ENCODE results near the gene JPH2. TPM values are rescaled to one million over a fixed set of nuclear protein-coding genes. Genes with fewer than 3 reads are reported as not detected.

Gene JPH2
- total RNA-seq, 1 experiment from 2014 or later: 39.3 TPM

DNA sequence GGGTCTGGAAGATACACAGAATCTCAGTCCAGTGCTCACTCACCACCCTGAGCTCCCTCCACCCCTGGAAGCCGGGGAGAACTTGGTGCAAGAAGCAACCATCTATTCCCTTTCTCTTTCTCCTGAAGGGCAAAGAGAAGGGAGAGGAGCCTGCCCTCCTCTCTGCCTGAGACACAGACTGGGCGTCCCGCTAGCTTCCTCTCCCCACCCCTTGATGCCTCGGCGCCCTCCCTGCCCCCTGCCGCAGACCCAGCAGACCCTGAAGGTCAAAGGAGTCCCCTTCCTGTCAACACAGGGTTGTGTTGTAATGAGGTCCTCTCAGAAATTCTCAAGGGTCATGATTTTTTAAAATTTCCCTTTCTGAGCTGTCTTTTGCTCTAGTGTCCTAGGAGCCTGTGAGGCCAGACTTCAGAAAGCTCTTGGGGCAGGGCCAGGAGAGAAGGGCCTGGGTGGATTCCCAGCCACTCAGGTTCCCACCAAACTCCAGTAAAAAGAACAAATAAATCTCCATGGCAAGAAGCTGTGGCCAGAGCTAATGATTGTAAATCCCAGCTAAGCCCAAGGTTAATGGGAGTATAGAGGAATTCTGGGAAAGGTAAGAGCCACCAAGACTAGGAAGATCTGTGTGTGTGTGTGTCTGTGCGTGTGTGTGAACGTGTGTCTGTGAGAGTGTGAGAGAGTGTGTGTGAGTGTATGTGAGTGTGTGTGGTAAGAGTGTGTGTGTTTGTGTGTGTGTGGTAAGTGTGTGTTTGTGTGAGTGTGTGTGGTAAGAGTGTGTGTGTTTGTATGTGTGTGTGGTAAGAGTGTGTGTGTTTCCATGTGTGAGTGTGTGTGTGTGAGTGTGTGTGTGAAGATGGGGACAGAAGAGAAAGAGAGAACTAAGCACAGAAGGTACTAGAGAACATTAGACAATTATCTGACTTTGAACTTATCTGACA lies 1.1 kb upstream of the JPH2 start:
- peak; percentile 94 for DNase-seq (ENCODE audit: low read depth)

DNA sequence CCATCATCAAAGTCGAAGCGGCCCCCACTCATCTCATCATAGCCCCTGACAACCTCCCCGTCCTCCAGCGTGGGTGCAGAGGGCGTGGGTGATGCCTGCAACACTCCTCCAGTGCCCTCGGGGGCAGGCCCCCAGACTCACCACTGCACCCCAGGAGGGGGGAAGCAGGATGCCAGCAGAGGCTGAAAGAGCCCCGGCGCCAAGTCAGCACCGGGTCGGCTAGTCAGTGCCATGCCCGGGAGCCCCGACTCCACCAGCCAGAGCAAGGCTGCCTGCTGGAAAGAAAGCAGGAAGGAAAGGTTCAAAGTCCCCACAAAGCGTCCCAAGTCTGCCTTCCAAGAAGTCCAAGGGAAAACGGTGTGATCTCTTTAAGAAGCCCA lies 324 bp downstream of the JPH2 start:
- no peak for DNase-seq (ENCODE audit: low read depth)

DNA sequence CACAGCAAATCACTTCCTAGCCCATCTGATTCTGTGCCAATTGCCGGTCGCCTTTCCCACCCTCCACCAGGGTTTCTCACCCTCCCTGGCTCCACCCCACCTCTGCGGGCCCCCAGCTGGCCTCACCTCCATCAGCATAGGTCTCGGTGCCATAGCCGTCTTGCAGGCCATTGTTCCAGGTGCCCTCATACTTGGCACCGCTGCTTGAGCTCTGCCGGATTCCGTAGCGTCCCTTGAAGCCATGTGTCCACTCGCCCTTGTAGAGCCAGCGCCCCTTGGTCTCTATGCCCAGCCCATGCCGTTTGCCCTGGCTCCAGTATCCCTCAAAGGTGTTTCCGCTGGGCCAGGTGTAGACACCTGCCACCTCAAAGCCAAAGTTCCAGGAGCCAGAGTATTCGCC lies 787 bp downstream of the JPH2 start:
- DNase-seq (ENCODE audit: low read depth): peak; percentile 56

DNA sequence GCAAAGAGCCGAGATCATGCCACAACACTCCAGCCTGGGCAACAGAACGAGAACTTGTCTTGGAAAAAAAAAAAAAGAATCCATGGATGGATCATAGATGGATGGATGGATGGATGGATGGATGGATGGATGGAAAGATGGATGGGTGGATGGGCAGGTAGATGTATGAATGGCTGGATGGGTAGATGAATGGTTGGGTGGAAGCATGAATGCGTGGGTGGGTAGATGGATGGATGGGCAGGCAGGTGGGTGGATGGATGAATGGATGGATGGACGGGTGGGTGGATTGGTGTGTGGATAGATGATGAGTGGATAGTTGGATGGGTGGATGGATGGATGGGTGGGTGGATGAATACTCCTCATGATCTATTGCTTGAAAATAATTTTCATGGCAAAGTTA lies 1.4 kb downstream of the JPH2 start:
- DNase-seq (ENCODE audit: low read depth): no peak

DNA sequence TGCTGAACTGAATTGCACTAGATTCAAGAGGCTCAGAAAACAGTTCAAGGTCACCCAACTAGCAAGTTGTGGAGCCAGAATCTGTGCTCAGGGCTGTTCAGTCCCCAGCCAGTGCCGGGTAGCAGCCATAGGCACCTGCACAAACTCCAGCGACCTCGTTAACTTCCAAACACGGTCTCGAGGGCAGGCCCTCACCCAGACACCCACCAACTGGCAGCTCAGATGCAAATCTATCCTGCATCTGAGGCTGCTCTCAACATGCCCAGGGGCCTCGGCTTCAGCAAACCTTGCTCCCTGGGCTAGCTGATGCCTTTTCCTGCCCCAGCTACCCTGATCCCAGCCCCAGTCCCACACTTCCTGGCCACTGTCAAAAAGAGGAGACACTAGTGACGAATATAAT lies 3.7 kb downstream of the JPH2 start:
- no peak for DNase-seq (ENCODE audit: low read depth)

DNA sequence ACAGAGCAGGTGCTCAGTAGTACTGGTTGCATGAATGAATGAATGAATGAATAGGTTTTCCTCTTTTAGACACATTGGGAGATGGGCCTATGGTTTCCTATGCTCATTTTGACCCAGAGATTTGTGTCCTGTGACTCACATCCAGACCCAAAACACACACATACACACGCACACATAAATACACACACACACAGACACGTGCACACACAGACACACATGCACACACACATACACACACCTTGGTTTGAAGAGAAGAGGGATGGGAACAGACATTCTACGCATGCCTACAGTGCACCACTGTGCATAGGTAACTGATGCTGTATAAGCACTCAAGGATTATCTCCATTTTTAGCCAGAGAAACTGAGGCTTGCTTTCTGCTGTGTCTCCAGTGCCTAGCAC lies 4.1 kb downstream of the JPH2 start:
- no peak for DNase-seq (ENCODE audit: low read depth)

DNA sequence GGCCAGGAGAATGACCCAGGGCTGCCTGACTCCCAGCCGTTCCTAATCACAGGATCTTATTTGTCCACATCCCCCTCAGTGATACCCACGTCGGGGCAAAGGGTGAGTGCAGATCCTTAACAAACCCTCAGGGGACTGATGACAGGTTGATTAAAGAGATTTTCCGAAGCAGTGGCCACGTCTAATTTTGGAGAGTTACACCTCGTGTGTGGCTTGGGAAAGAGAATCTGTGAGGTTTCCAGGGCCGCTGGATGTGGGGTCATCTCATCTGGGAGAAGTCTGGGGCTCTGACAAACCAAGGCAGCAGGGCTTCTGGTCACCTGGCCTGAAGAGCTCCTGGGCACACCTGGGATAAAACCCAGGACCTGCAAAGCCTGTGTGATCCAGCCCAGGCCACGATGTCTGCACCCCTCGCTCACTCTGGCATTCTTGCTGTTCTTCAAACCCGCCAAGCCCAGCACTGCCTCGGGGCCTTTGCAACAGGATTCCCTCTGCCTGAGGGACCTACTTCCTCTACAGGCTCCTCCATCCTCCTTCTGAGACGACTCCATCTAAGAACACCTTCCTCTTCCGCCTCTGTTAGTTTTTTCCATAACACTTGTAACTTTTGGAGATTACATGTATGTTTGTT lies 4.7 kb downstream of the JPH2 start:
- DNase-seq (ENCODE audit: low read depth): peak; percentile 54

DNA sequence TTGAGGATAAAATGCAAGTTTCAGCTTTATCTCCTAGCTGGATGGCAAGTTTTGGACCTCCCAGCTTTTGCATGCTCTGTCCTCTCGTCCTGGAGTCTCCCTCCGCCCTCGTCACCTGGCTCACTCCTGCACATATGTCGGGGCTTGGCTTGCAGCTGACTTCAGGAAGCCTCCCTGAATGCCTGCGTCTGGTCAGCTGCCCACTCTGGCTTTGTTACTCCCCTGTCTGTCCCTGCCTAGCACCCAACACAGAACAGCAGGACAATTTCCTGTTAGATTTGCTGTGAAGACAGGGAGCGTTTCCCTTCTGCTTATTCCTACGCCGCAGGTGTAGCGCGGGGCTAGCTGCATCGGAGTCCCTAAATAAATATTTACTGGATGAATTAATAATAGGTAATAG lies 5.4 kb downstream of the JPH2 start:
- no peak for DNase-seq (ENCODE audit: low read depth)

DNA sequence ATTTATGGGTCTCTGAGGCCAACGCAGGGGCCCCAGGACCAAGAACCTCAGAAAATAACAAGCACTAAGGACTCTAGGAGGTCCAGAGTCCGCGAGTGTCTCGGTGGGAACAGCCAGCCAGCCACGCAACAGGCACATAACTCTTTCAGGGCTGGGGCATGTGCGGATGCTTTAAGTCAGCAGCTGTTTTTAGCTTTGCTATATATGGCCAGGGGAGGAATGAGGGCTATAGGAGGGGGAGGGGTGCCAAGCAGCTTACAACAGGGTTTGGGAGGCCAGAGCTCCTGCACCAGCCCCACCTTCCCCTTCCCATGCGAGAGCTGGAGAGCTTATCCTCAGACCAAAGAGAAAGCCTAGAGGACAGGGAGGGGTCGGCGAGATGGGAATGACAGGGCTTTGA lies 6.2 kb downstream of the JPH2 start:
- no peak for DNase-seq (ENCODE audit: low read depth)

DNA sequence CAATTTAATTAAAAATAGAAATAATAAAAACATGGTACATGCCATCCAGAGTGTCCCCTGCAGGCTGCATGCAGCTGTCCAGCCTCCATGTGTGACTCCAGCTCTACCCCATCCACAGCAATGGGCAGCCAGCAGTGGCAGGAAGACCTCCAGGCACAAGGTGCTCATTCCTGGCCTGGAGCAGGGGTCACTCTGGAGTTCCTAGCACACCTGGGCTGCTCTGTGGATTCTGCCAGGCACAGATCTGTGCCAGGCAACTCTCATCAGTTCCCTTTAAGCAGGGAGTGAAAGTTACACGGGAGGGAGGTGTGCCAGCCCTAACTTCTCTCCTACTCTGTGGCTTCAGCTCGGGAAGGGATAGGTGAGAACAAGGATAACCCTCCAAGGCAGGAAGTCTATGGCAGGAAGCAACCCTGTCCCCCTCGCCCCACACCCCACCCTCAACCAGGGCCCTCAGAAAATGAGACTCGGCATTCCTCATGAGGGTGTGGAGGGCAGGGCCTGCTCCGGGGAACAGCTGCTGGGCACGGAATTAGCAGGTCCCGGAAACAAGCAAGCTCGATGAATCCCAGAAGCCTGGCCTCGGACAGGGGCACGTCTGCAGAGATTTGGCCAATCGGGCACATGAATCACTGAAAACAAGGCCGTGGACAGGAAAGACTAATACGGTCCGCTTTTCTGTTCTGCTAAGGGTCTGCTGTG lies 10.0 kb downstream of the JPH2 start:
- no peak for DNase-seq (ENCODE audit: low read depth)

DNA sequence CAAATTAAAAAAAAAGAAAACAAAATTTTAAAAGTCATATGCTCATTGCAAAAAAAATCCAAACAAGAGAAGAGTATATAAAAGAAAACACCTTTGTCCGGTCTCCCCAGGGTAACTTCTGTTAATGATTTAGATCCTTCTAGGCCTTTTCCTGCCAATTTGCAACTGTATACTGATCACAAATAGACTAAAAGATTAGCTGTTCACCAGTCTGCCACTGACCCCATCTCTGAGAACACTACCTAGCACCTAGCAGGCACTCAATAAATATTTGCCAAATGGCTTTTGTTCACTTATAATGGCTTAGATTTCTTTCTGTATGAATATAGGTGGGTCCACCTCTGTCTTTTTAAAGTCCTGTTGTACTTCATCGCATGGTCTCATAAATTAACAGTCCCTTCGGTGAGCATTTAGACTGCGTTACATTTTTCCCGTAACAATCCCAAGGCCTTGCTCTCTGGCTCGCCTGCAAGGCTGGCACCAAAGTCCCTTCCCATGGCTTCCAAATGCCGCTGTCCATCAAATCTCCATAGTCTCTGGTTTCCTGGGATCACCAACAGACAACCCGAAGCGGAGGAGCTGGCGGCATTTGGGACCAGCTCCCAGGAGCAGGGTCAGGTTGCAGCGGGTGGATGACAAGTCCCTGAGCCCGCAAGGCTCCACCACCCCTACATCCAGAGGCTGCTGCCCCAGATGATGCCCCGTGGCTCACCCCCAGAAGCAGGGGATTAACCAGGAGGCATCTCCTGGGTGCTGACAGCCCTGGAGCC lies 11.8 kb downstream of the JPH2 start:
- peak; percentile 28 for DNase-seq (ENCODE audit: low read depth)

DNA sequence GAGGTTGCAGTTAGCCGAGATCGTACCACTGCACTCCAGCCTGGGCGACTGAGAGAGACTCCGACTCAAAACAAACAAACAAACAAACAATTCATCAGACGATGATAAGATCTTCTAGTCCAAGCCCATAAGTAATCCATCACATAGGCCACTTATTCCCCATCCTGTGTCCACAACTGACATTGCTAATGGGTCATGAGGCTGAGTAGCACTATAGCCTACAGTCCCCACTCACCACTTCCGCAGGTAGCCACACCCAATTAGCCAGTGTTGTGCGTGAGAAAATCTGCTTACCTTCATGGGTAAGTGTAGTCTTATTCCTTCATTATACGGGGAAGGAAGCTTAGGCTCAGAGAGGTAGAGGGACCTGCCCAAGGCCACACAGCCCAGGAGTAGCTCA lies 13.1 kb downstream of the JPH2 start:
- DNase-seq (ENCODE audit: low read depth): no peak

DNA sequence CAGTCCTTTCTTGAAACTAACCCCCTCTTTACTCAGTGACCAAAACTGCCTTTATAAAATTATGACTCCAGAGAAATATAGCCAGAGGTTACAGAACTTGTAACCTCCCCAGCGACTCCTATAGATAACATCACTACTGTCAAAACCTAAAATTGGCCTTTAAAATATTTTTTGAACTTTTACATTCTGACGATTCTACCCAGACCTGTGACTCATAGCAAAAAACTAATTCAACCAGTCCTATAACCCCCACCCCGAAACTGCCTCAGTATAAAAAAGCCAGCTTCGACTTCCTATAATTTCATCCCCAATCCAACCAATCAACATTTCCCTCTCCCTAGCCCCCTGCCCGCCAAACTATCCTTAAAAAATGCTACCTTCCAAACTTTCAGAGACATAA lies 13.9 kb downstream of the JPH2 start:
- DNase-seq (ENCODE audit: low read depth): peak; percentile 38

DNA sequence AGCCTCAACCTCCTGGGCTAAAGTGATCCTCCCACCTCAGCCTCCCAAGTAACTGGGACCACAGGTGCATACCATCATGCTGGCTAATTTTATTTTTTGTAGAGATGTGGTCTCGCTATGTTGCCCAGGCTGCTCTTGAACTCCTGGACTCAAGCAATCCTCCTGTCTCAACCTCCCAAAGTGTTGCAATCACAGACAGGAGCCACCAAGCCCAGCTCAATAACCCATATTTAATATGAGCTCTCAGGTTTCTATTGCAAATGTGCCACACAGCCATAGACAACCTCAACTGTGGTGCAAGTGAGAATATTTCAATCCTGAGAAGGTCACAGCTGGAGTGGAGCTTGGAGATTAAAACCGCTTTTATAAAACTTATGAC lies 14.4 kb downstream of the JPH2 start:
- DNase-seq (ENCODE audit: low read depth): no peak

DNA sequence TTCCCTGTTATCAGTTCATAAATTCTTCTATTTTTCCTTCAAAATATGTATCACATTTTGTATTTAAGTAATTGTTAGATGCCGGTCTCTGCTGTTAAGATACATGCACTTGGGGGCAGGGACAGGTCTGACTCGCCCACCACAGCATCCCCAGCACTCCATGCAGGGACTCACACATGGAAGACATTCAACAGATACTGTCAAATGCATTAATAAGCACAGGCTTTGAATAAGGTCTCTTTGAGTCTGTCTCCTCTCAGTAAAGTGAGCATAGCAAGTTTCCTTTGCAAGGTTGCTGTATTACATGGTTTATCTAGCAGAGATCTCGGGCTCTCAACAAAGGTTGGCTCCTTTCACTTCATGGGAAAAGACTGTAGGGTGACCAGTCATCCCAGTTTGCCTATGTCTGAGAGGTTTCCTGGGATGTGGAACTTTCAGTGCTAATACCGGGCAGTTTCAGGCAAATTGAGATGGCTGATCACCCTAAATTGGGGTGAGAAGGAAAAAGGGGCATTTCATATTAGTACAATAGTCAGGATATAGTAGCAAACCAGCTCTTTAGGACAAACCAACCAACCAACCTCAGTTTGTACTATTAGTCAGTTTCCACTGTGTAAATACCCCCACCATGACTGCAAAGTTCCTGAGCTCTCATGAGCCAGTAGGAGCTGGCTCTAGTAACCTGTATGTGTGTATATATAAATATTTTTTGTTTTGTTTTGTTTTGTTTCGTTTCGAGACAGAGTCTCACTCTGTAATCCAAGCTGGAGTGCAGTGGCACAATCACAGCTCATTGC lies 15.0 kb downstream of the JPH2 start:
- peak; percentile 54 for DNase-seq (ENCODE audit: low read depth)

DNA sequence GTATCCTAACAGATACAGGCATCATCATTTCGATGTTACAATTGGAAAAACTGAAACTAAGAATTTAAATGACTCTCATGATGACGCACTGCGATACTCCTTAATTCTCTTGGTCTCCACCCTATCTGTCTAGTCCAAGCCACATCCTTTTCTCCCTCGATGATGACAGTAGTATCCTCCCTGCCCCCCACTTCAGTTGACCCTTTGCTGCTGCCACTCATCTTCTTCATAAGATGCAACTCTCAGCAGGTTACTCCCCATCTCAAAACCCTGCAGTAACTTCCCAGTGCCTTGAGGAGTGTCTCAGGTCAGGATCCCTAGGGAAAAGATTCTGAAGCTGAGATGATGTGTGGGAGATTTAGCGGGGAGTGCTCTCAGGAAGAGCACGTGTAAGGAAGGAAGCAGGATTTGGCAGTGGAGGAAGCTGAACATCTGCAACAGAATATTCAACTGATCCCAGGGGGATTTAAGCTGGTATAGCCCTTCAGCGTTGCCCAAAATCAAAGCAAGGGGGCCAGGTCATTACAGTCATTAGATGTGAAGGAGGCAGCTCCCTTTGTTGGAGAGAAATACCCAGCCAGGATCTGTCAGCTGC lies 16.1 kb downstream of the JPH2 start:
- peak; percentile 36 for DNase-seq (ENCODE audit: low read depth)

DNA sequence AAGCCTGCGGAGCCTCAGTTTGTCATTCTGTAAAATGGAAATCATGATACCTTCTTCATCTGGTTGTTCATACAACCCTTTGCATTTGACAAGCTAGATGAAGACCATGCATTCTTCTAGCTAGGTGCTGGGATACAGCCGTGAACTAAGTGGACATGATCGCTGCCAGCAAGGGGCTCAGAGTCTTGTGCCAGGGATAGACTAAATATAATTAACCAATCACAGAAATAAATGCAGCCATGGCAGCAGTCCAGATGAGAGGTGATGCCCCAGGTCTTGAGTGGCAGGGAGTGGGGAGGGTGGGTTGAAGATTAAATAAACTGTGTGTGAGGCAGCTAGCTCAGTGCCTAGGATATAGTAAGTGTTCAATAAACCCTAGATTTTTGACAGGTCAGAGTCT lies 19.3 kb downstream of the JPH2 start:
- DNase-seq (ENCODE audit: low read depth): no peak

DNA sequence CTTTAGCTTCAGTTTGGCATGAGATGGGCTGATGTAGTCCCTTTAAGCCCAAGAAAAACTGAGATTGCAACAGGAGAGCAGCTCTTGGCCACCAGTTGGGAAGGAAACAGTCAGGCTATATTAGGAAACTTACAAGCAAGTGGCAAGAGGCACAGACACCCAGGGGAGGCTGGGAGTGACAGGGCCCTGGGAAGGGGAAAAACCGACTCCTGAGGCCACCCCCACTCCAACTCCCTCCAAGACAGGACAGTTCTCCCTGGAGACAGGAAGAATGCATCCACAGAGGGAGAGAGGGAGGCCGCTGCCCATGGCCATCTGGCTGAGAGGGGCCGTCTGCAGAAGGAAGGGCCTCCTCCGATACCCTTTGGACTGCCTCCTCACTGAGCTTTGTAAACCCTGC lies 20.5 kb downstream of the JPH2 start:
- peak; percentile 98 for DNase-seq (ENCODE audit: low read depth)

DNA sequence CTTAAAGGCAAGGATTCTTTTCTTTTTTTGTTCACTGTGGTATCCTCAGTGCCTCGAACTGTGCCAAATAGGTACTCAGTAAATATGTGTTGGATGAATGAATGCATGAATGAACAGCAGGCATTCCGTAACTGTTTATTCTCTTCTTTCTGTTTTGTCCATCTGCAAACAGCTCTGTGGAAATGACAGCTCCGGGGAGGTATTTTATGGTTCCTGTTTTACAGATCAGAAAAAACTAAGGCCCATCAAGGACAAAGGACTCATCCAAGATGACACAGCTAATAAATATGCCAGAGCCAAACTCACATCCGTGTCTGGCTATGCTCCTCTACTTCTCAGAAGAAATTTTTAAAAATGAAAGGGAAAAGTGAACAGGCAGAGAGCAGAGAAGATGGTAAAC lies 21.0 kb downstream of the JPH2 start:
- peak; percentile 99 for DNase-seq (ENCODE audit: low read depth)

DNA sequence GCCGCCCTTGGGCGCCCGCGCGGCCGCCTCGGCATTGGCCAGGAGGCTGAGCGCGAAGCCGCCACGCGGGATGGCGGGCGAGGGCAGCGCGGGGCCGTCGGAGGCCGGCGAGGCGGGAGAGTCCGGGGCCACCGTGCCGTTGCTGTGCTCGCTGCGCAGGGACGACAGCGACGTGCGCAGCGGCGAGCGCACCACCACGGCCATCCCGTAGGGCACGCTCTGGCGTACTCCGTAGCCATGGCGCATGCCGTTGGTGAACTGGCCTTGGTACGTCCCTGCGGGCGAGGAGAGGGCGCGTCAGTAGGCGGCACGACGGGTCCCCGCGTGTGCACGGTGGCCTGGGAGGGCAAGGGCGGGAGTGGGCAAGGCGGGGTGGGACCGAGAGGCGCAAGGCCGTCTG lies 26.9 kb downstream of the JPH2 start:
- DNase-seq (ENCODE audit: low read depth): no peak

DNA sequence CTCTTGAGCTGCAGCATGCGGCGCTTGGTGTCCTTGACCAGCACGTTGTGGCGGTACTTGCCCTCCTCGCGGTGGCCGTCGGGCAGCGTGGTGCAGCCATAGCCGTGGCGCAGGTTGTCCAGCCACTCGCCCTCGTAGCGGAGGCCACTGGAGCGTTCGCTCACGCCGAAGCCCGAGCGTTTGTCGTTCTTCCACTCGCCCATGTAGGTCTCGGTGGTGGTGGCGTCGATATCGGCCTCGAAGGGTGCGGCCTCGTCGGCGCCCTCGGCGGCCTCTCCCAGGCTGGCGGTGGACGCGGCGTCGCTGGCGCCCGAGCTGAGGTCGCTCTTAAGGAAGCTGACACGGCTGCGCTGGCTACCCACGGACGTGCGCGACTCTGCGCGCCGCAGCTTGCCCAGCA lies 27.3 kb downstream of the JPH2 start:
- no peak for DNase-seq (ENCODE audit: low read depth)

Measured in M059J (cell line).